HG03439 (cell line): Measurements from ENCODE around the gene LMAN1L.

Source experiments
- ATAC-seq: cut with Tn5 transposase; IDR thresholded peaks from one replicate; pipeline ENCODE4 v1.9.1; 2021; ENCODE audit warnings: mild to moderate bottlenecking, moderate library complexity; ENCODE audit not compliant: unreplicated experiment

The LMAN1L gene

GRCh38 chr15:74792227-74793016, 20.2 kb upstream of the LMAN1L start:
- ATAC-seq = no peak

DNA sequence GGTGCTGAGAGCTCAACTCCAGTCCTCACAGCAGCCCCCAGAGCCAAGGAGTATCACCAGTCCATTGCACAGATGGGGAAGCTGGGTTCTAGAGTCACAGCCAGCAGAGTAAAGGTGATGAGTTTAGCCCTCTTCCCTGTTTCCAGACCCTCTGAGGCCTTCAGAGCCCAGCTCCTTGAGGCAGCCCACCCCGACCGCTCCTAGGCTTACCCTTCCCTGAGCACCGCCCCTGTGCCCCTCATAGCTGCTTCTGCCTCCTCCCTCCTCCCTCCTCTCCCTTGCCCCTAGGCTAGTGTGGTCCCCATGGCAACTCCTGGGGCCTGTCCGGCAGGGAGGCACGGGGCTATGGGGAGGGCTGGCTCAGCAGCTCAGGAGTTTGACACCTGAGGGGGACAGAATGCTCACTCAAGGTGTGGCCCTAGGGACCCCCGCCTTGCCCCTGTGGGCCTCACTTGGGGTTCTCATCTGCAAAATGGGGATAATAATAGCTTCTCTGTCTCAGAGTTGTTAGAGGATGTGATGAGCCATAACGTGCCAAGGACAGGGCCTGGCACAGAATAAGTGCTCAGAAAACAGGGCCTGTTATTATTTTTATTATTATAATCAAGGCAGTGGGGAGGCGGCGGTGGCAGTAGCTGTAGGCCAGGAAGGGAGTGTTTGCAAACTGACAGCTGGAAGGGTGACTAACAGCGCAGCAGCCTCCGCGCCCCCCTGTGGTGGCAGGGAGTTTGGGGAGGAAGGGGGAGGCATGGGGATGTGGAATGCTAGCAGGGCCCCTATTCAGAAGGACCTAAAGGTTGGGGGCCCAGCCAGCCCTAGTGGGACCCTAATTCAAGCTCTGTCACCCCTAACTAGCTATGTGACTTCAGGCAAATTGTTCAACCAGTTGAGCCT, 19.3 kb upstream of the LMAN1L start:
- ATAC-seq = no peak

DNA sequence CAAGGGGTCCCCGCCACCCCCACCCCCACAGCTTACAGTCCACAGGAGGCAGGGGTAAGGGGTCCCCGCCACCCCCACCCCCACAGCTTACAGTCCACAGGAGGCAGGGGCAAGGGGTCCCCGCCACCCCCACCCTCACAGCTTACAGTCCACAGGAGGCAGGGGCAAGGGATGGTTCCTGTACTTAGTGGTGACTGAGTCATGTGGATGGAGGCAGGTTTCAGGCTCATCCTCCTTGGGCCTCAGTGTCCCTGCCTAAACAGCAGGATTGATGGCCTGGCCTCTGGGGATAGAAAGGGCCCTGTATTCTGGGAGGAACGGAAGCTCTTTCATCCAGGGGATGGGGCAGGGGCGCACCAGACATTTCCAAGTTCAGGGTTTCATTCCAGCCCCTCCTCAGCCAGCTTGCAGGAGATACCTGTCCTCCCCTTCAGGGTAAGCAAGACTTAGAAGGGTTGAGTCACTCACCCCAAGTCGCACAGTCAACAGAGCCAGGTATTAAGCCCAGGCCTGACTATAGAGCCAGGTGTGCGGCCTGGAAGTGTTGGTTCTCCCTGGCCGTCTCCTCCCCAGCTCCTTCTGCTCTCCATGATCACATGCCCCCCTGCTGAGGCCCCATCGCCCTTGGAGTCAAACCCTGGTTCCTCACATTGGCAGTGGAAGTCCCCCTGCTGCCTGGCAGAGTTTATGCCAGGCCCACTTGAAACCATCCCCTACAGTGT, 18.2 kb upstream of the LMAN1L start:
- no peak for ATAC-seq

- ATAC-seq = no peak
Observed at GRCh38 chr15:74794970-74795349, 17.7 kb upstream of the LMAN1L start.

GRCh38 chr15:74795966-74796625, 16.5 kb upstream of the LMAN1L start:
- ATAC-seq = no peak

- peak; percentile 33 for ATAC-seq
Observed at GRCh38 chr15:74798388-74799254, 14.0 kb upstream of the LMAN1L start.

DNA sequence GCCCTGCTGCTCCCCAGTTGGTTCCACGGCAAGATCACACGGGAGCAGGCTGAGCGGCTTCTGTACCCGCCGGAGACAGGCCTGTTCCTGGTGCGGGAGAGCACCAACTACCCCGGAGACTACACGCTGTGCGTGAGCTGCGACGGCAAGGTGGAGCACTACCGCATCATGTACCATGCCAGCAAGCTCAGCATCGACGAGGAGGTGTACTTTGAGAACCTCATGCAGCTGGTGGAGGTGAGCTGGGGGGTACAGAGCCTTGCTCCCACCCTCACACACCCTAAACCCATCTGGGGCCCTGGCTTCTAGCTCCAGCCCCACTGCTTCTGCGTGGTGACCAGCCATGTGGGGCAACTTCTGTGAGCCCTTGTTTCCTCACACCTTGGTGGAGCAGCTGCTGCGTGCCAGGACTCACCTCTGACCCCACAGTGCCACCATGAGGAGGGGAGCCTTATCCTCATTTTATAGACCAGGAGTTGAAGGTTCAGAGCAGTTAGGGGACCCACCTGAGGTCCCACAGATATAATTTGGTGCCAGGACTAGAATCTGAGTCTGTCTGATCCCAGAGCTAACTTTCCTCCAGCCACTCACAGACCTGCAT, 13.3 kb upstream of the LMAN1L start:
- ATAC-seq = no peak

GRCh38 chr15:74799856-74800558, 12.6 kb upstream of the LMAN1L start:
- peak; percentile 66 for ATAC-seq

GRCh38 chr15:74800559-74801094, 12.0 kb upstream of the LMAN1L start:
- no peak for ATAC-seq

- ATAC-seq = no peak
Observed at GRCh38 chr15:74801311-74801997, 11.2 kb upstream of the LMAN1L start.

DNA sequence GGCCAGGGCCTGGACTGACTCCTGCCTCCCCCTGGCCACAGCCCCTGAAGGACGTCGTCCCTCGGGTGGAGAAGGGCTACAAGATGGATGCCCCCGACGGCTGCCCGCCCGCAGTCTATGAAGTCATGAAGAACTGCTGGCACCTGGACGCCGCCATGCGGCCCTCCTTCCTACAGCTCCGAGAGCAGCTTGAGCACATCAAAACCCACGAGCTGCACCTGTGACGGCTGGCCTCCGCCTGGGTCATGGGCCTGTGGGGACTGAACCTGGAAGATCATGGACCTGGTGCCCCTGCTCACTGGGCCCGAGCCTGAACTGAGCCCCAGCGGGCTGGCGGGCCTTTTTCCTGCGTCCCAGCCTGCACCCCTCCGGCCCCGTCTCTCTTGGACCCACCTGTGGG, 10.3 kb upstream of the LMAN1L start:
- no peak for ATAC-seq

DNA sequence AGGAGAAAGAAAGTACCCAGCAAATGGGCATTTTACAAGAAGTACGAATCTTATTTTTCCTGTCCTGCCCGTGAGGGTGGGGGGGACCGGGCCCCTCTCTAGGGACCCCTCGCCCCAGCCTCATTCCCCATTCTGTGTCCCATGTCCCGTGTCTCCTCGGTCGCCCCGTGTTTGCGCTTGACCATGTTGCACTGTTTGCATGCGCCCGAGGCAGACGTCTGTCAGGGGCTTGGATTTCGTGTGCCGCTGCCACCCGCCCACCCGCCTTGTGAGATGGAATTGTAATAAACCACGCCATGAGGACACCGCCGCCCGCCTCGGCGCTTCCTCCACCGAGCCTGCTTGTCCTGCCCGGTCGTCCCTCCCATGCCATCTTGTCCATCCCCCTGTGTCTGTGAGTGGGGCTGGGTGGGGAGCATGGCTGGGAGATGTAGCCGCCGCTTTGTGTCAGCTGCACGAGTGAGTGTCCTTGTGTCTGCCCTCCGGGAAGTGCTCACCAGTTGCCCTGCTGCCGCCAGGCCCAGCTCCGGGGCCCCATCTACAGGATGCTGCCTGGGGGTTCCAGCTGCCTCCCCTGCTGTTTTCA, 9.7 kb upstream of the LMAN1L start:
- no peak for ATAC-seq

GRCh38 chr15:74804935-74805334, 7.7 kb upstream of the LMAN1L start:
- ATAC-seq = no peak

DNA sequence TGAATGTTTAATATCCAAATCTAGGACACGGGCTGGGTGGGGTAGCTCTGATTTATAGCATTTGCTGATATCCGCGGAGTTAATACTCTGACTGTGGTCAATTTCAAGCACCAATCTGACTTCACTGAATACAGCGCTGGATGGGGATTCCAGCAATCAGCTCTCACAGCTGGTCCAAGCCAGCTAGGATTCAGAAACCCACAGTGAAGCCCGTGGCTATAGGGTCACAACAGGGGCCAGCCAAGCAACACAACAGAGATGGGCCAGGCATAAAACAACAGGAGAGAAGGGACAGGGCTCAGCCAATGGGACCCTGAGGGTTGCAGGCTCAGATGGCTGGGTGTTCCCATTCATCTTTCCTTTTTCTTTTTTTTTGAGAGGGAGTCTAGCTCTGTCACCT, 5.4 kb upstream of the LMAN1L start:
- no peak for ATAC-seq

DNA sequence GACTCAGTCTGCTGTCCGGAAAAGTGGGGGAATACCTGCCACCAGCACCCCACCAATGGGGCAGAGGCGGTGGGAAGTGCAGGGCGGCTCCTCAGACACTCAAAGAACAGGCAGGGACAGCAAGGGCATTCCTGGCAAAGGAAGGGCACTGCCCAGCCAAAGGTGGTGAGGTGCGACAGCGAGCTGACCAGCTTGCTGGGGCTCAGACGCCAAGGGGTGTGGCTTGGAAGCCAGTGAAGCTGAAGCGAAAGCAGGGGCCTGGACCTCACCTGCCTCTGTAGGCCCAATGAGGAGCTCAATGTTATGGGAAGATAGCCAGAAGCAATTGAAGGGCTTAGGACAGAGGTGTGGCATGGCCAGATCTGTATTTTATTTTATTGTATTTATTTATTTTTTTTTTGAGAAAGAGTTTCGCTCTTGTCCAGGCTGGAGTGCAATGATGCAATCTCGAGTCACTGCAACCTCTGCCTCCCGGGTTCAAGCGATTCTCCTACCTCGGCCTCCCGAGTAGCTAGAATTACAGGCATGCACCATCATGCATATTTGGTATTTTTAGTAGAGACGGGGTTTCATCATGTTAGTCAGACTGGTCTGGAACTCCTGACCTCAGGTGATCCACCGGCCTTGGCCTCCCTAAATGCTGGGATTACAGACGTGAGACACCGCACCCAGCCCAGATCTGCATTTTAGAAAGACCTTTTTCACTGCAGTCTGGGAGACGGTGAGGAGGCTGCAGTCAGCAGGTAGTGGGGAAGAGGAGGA, 4.4 kb upstream of the LMAN1L start:
- no peak for ATAC-seq

- no peak for ATAC-seq
Observed at GRCh38 chr15:74808840-74809229, 3.8 kb upstream of the LMAN1L start.

- ATAC-seq = no peak
Observed at GRCh38 chr15:74809242-74809641, 3.4 kb upstream of the LMAN1L start.
